GM12878 (cell line): Measurements from ENCODE around the gene TUBA3E. TPM values are rescaled to one million over a fixed set of nuclear protein-coding genes. Genes with fewer than 3 reads are reported as not detected.

ENCODE experiments used
- BCL3 ChIP-seq: IDR thresholded peaks from 2 replicates; pipeline ENCODE4 v1.6.1; 2011; ENCODE audit warnings: borderline replicate concordance, low read depth, mild to moderate bottlenecking, moderate library complexity, low read length; ENCODE audit not compliant: insufficient read depth, poor library complexity, severe bottlenecking
- EP300 ChIP-seq, 2 experiments: fragments of 150-350 bp in 1 of 2; IDR thresholded peaks; 2 replicates each; pipeline ENCODE4 v1.6.1; 2011 to 2012; ENCODE audit warnings: low read depth in 2 of 2, low read length in 2 of 2, borderline replicate concordance in 1 of 2, improper control_type of control experiment in 1 of 2, inconsistent platforms in 1 of 2; ENCODE audit not compliant: control insufficient read depth in 1 of 2
- KLF5 ChIP-seq: fragments of 450-650 bp; IDR thresholded peaks from 2 replicates; pipeline ENCODE4 v1.6.1; 2014; ENCODE audit warnings: mild to moderate bottlenecking; ENCODE audit not compliant: partially characterized antibody
- MXI1 ChIP-seq: fragments of 150-350 bp; IDR thresholded peaks from 2 replicates; pipeline ENCODE4 v1.6.1; 2011; ENCODE audit warnings: low read depth, mild to moderate bottlenecking, inconsistent platforms, low read length, improper control_type of control experiment
- POLR2AphosphoS2 ChIP-seq: IDR thresholded peaks from 2 replicates; pipeline ENCODE4 v1.6.1; 2011; ENCODE audit warnings: low read depth, mild to moderate bottlenecking, low read length, improper control_type of control experiment, moderate library complexity
- RBBP5 ChIP-seq: fragments of 200-600 bp; sonication (generic); conservative IDR thresholded peaks from 2 replicates; pipeline ENCODE4 v1.6.1; 2016
- SIN3A ChIP-seq: IDR thresholded peaks from 2 replicates; pipeline ENCODE4 v1.6.1; 2012; ENCODE audit warnings: low read depth, low read length, improper control_type of control experiment
- SMARCA5 ChIP-seq: fragments of 450-650 bp; IDR thresholded peaks from 2 replicates; pipeline ENCODE4 v1.6.1; 2017; ENCODE audit warnings: mild to moderate bottlenecking
- SUPT20H ChIP-seq: IDR thresholded peaks from 2 replicates; pipeline ENCODE4 v1.6.1; 2011; ENCODE audit warnings: low read depth, mild to moderate bottlenecking, low read length, moderate library complexity, borderline replicate concordance; ENCODE audit not compliant: control insufficient read depth
- ZBTB40 ChIP-seq: fragments of 450-650 bp; IDR thresholded peaks from 2 replicates; pipeline ENCODE4 v1.6.1; 2016; ENCODE audit warnings: mild to moderate bottlenecking, moderate library complexity, borderline replicate concordance
- ZNF592 ChIP-seq: fragments of 450-650 bp; IDR thresholded peaks from 2 replicates; pipeline ENCODE4 v1.6.1; 2017; ENCODE audit warnings: mild to moderate bottlenecking, moderate library complexity
- polyA plus RNA-seq, 11 experiments: library from polyadenylated mRNA; depleted of rRNA in 4 of 11; unstranded in 6 of 11; stranded (reverse) in 5 of 11; fragments of >200 nt; fragmentation: Nextera tagmentation in 4 of 11; fragmentation: Illumina TruSeq in 1 of 11; extraction: Ambion mirVana in 4 of 11; extraction: Trizol in 1 of 11; gene quantifications; 1 replicate in 1 of 11; 2 replicates in 10 of 11; pipeline versions ENCODE4 v1.2.1 to v1.2.3, GENCODE V29; 2011 to 2016; ENCODE audit warnings: inconsistent platforms in 2 of 11, missing spikeins in 2 of 11, low read depth in 1 of 11
- total RNA-seq, 4 experiments: library from RNA; depleted of rRNA in 3 of 4; stranded (reverse); fragments of >200 nt in 3 of 4; fragmentation: Illumina TruSeq in 1 of 4; extraction: Trizol in 1 of 4; gene quantifications; 2 replicates each; pipeline versions ENCODE4 v1.2.1 to v1.2.3, GENCODE V29; 2013 to 2021
- TF ChIP-seq, protein P1 (sequence below): fragments of 450-650 bp; IDR thresholded peaks from 2 replicates; pipeline ENCODE4 v1.6.1; 2017; ENCODE audit warnings: borderline replicate concordance
- TF ChIP-seq, protein P2 (sequence below): fragments of 450-650 bp; IDR thresholded peaks from 2 replicates; pipeline ENCODE4 v1.6.1; 2017; ENCODE audit warnings: low read depth, mild to moderate bottlenecking, moderate library complexity
- TF ChIP-seq, protein P3 (sequence below): fragments of 450-650 bp; IDR thresholded peaks from 2 replicates; pipeline ENCODE4 v1.6.1; 2016; ENCODE audit warnings: mild to moderate bottlenecking

The TUBA3E gene
- total and polyA plus RNA-seq, 10 of the 15 experiments (the other 5 are each of a cell fraction or from before 2014, with no cell fraction given), result not detected

GRCh38 chr2:130181325-130181879, 16.8 kb downstream of the TUBA3E start, which contains the start of gene SMPD4 (continued):
- TF ChIP-seq, protein P1, sequence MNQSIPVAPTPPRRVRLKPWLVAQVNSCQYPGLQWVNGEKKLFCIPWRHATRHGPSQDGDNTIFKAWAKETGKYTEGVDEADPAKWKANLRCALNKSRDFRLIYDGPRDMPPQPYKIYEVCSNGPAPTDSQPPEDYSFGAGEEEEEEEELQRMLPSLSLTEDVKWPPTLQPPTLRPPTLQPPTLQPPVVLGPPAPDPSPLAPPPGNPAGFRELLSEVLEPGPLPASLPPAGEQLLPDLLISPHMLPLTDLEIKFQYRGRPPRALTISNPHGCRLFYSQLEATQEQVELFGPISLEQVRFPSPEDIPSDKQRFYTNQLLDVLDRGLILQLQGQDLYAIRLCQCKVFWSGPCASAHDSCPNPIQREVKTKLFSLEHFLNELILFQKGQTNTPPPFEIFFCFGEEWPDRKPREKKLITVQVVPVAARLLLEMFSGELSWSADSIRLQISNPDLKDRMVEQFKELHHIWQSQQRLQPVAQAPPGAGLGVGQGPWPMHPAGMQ, result no peak
- TF ChIP-seq, protein P2, sequence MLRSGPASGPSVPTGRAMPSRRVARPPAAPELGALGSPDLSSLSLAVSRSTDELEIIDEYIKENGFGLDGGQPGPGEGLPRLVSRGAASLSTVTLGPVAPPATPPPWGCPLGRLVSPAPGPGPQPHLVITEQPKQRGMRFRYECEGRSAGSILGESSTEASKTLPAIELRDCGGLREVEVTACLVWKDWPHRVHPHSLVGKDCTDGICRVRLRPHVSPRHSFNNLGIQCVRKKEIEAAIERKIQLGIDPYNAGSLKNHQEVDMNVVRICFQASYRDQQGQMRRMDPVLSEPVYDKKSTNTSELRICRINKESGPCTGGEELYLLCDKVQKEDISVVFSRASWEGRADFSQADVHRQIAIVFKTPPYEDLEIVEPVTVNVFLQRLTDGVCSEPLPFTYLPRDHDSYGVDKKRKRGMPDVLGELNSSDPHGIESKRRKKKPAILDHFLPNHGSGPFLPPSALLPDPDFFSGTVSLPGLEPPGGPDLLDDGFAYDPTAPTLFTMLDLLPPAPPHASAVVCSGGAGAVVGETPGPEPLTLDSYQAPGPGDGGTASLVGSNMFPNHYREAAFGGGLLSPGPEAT, result peak; percentile 90
- no peak for TF ChIP-seq EP300 (IDR thresholded peaks at IDR 0.05; ENCODE audit: borderline replicate concordance in 1 of 2, control insufficient read depth in 1 of 2, low read depth in 2 of 2, low read length in 2 of 2)
- no peak for TF ChIP-seq POLR2AphosphoS2
- TF ChIP-seq RBBP5, result no peak
- TF ChIP-seq KLF5, result no peak
- no peak for TF ChIP-seq BCL3
- TF ChIP-seq ZBTB40, result no peak
- no peak for TF ChIP-seq SMARCA5
- no peak for TF ChIP-seq ZNF592
- peak; percentile 75; the same call in 1 of the 2 replicates for TF ChIP-seq SIN3A
- TF ChIP-seq SUPT20H, result no peak
- TF ChIP-seq, protein P3, sequence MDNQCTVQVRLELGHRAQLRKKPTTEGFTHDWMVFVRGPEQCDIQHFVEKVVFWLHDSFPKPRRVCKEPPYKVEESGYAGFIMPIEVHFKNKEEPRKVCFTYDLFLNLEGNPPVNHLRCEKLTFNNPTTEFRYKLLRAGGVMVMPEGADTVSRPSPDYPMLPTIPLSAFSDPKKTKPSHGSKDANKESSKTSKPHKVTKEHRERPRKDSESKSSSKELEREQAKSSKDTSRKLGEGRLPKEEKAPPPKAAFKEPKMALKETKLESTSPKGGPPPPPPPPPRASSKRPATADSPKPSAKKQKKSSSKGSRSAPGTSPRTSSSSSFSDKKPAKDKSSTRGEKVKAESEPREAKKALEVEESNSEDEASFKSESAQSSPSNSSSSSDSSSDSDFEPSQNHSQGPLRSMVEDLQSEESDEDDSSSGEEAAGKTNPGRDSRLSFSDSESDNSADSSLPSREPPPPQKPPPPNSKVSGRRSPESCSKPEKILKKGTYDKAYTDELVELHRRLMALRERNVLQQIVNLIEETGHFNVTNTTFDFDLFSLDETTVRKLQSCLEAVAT, result no peak
- peak; percentile 74; the same call in 1 of the 2 replicates for TF ChIP-seq MXI1
